Loucy (cell line): ENCODE measurements around the gene B4GALT2.

ENCODE experiments used
- H2AFZ ChIP-seq: fragments of 200-600 bp; sonication (generic); 2 replicates; pipeline ENCODE4 v1.6.0; 2016; ENCODE audit warnings: antibody characterized with exemption, mild to moderate bottlenecking, low read length, moderate library complexity
- H3F3A ChIP-seq: fragments of 200-600 bp; 2 replicates; pipeline ENCODE4 v1.6.0; 2016; ENCODE audit warnings: antibody characterized with exemption, low read depth, mild to moderate bottlenecking
- H3K27me3 ChIP-seq: fragments of 200-600 bp; sonication (generic); 2 replicates; pipeline ENCODE4 v1.6.1; 2014; ENCODE audit warnings: low read length, mild to moderate bottlenecking; ENCODE audit not compliant: insufficient read depth, poor library complexity, severe bottlenecking
- H3K36me3 ChIP-seq: fragments of 200-600 bp; sonication (generic); 2 replicates; pipeline ENCODE4 v1.6.1; 2016; ENCODE audit warnings: low read length; ENCODE audit not compliant: insufficient read depth
- H3K4me1 ChIP-seq: fragments of 200-600 bp; sonication (generic); 2 replicates; pipeline ENCODE4 v1.5.1; 2014; ENCODE audit warnings: low read length, mild to moderate bottlenecking; ENCODE audit not compliant: insufficient read depth, poor library complexity, severe bottlenecking
- H3K4me2 ChIP-seq: fragments of 200-600 bp; sonication (generic); 2 replicates; pipeline ENCODE4 v1.6.0; 2014; ENCODE audit warnings: antibody characterized with exemption, low read length, low read depth, mild to moderate bottlenecking; ENCODE audit not compliant: poor library complexity, severe bottlenecking
- H3K4me3 ChIP-seq: fragments of 200-600 bp; sonication (generic); 2 replicates; pipeline ENCODE4 v1.5.1; 2014; ENCODE audit warnings: low read length, mild to moderate bottlenecking, mixed read lengths; ENCODE audit not compliant: poor library complexity, severe bottlenecking
- H3K79me2 ChIP-seq: fragments of 200-600 bp; sonication (generic); 2 replicates; pipeline ENCODE4 v1.6.1; 2014; ENCODE audit warnings: low read length; ENCODE audit not compliant: insufficient read depth
- H3K9ac ChIP-seq: fragments of 200-600 bp; sonication (generic); 2 replicates; pipeline ENCODE4 v1.6.0; 2014; ENCODE audit warnings: mild to moderate bottlenecking, low read depth, low read length, moderate library complexity; ENCODE audit not compliant: poor library complexity, severe bottlenecking
- H3K9me2 ChIP-seq: fragments of 200-600 bp; sonication (generic); replicated peaks from 2 replicates; pipeline ENCODE4 v1.6.1; 2016; ENCODE audit warnings: low read depth, low read length, mixed read lengths
- H3K9me3 ChIP-seq: fragments of 200-600 bp; sonication (generic); 2 replicates; pipeline ENCODE4 v1.6.1; 2014; ENCODE audit warnings: mild to moderate bottlenecking, antibody characterized with exemption, low read length, low read depth; ENCODE audit not compliant: insufficient read depth
- H4K20me1 ChIP-seq: fragments of 200-600 bp; sonication (generic); 2 replicates; pipeline ENCODE4 v1.6.0; 2014; ENCODE audit warnings: antibody characterized with exemption, low read length, mild to moderate bottlenecking; ENCODE audit not compliant: insufficient read depth, poor library complexity, severe bottlenecking
- CTCF ChIP-seq: fragments of 200-600 bp; sonication (generic); conservative IDR thresholded peaks from 2 replicates; pipeline ENCODE4 v1.5.1; 2014; ENCODE audit warnings: mild to moderate bottlenecking, antibody characterized with exemption, low read length
- EZH2phosphoT487 ChIP-seq: fragments of 200-600 bp; IDR thresholded peaks from 2 replicates; pipeline ENCODE4 v1.6.1; 2018; ENCODE audit warnings: antibody characterized with exemption, mild to moderate bottlenecking, moderate library complexity, borderline replicate concordance

Gene B4GALT2

GRCh38 chr1:43931711-43932660 lies 47.0 kb upstream of the B4GALT2 start:
- no peak for TF ChIP-seq EZH2phosphoT487
- TF ChIP-seq CTCF, result no peak
- Histone ChIP-seq H3K4me2 (no peak overlapping the region), H3K9ac (no peak overlapping the region)

GRCh38 chr1:43932786-43933385 lies 46.1 kb upstream of the B4GALT2 start:
- Histone ChIP-seq H3K4me2 (no peak overlapping the region), H3K79me2 (no peaks in the 10 kb centered on the region), H3K36me3 (no peaks in the 10 kb centered on the region), H3K9me2 (no peaks in the 10 kb centered on the region), H3K9ac (no peak overlapping the region), H3K9me3 (no peaks in the 10 kb centered on the region), H3K27me3 (no peaks in the 10 kb centered on the region), H4K20me1 (no peaks in the 10 kb centered on the region), H3F3A (no peaks in the 10 kb centered on the region), H3K4me3 (no peak overlapping the region), H2AFZ (no peak overlapping the region), H3K4me1 (no peaks in the 10 kb centered on the region)
- TF ChIP-seq EZH2phosphoT487, result no peak
- TF ChIP-seq CTCF, result no peak

More at GRCh38 chr1:43931711-43932660, 47.0 kb upstream of the B4GALT2 start:
- Histone ChIP-seq H3K36me3 (no peaks in the 10 kb centered on the region), H3K9me3 (no peaks in the 10 kb centered on the region), H4K20me1 (no peaks in the 10 kb centered on the region), H3K27me3 (no peaks in the 10 kb centered on the region), H3F3A (no peaks in the 10 kb centered on the region), H2AFZ (no peak overlapping the region), H3K4me3 (no peak overlapping the region), H3K79me2 (no peaks in the 10 kb centered on the region), H3K4me1 (no peaks in the 10 kb centered on the region), H3K9me2 (no peaks in the 10 kb centered on the region)

GRCh38 chr1:43933386-43934100 lies 45.5 kb upstream of the B4GALT2 start, which contains the start of gene ARTN:
TSS of gene ARTN (plus strand) at chr1:43933801. CDS start at chr1:43935657, 1,856 bp downstream.
- Histone ChIP-seq H3F3A (no peaks in the 10 kb centered on the region), H3K79me2 (no peaks in the 10 kb centered on the region), H3K4me3 (no peak within 1 kb of the TSS), H3K4me1 (no peaks in the 10 kb centered on the region), H4K20me1 (no peaks in the 10 kb centered on the region), H3K36me3 (no peaks in the 10 kb centered on the region), H3K27me3 (no peaks in the 10 kb centered on the region), H2AFZ (no peak within 1 kb of the TSS), H3K9me2 (no peaks in the 10 kb centered on the region), H3K9ac (no peak within 1 kb of the TSS), H3K4me2 (no peak within 1 kb of the TSS), H3K9me3 (no peaks in the 10 kb centered on the region)
- TF ChIP-seq CTCF (no peak), EZH2phosphoT487 (no peak)
